ENCODE data around the gene CROCC.

CROCC gene

GRCh38 chr1:16996845-16997244 is 75.1 kb downstream of the CROCC start:
- H3K27ac ChIP-seq (replicated peaks) = no peak overlapping the region
- H3K27me3 ChIP-seq (ENCODE audit: insufficient read depth, poor library complexity, severe bottlenecking) = no peaks in the 10 kb centered on the region
- TF ChIP-seq SPI1 (IDR thresholded peaks at IDR 0.05; ENCODE audit: borderline replicate concordance, low read depth) (no peak), GABPA (IDR thresholded peaks at IDR 0.05; ENCODE audit: low read depth) (no peak), CTCF (IDR thresholded peaks at IDR 0.05; ENCODE audit: insufficient read depth, low read length) (no peak), POLR2AphosphoS5 (IDR thresholded peaks at IDR 0.05; ENCODE audit: low read depth) (no peak)
- TF ChIP-seq, protein P1, sequence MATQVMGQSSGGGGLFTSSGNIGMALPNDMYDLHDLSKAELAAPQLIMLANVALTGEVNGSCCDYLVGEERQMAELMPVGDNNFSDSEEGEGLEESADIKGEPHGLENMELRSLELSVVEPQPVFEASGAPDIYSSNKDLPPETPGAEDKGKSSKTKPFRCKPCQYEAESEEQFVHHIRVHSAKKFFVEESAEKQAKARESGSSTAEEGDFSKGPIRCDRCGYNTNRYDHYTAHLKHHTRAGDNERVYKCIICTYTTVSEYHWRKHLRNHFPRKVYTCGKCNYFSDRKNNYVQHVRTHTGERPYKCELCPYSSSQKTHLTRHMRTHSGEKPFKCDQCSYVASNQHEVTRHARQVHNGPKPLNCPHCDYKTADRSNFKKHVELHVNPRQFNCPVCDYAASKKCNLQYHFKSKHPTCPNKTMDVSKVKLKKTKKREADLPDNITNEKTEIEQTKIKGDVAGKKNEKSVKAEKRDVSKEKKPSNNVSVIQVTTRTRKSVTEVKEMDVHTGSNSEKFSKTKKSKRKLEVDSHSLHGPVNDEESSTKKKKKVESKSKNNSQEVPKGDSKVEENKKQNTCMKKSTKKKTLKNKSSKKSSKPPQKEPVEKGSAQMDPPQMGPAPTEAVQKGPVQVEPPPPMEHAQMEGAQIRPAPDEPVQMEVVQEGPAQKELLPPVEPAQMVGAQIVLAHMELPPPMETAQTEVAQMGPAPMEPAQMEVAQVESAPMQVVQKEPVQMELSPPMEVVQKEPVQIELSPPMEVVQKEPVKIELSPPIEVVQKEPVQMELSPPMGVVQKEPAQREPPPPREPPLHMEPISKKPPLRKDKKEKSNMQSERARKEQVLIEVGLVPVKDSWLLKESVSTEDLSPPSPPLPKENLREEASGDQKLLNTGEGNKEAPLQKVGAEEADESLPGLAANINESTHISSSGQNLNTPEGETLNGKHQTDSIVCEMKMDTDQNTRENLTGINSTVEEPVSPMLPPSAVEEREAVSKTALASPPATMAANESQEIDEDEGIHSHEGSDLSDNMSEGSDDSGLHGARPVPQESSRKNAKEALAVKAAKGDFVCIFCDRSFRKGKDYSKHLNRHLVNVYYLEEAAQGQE (IDR thresholded peaks at IDR 0.05; ENCODE audit: insufficient replicate concordance, low read depth) = no peak
- no peak for DNase-seq (ENCODE audit: low read depth in 1 of 2, low spot score in 1 of 2)
- H3K4me3 ChIP-seq (replicated peaks; ENCODE audit: insufficient read depth, low read length) = no peak overlapping the region

DNA sequence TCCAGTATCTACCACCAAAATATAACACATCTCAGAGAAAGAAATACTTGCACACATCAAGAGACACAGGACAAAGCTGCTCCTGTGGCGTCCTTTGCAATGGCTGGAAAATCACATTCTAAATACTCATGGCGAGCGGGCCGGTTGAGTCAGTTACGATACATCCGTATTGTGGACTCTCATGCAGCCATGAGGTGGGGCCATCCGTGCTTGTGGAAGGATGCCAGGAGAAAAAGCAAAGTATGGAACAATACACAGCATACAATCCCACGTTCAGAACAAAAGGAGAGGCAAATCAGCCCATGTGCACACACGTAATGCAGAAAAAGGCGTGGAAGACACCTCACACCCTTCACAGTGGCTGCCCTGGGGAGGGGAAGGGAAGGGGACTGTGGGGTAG is 76.9 kb downstream of the CROCC start:
- H3K27me3 ChIP-seq (ENCODE audit: insufficient read depth, poor library complexity, severe bottlenecking) = no peaks in the 10 kb centered on the region
- no peak for DNase-seq (ENCODE audit: low read depth in 1 of 2, low spot score in 1 of 2)
- H3K27ac ChIP-seq (replicated peaks) = no peak overlapping the region
- no peak overlapping the region for H3K4me3 ChIP-seq (replicated peaks; ENCODE audit: insufficient read depth, low read length)
- TF ChIP-seq, protein P1 (IDR thresholded peaks at IDR 0.05; ENCODE audit: insufficient replicate concordance, low read depth) = no peak
- TF ChIP-seq SPI1 (IDR thresholded peaks at IDR 0.05; ENCODE audit: borderline replicate concordance, low read depth) (no peak), CTCF (IDR thresholded peaks at IDR 0.05; ENCODE audit: insufficient read depth, low read length) (no peak), POLR2AphosphoS5 (IDR thresholded peaks at IDR 0.05; ENCODE audit: low read depth) (no peak), GABPA (IDR thresholded peaks at IDR 0.05; ENCODE audit: low read depth) (no peak)

GRCh38 chr1:16999863-17000262 is 78.1 kb downstream of the CROCC start:
- Histone ChIP-seq H3K4me3 (replicated peaks; ENCODE audit: insufficient read depth, low read length) (no peak overlapping the region), H3K27me3 (ENCODE audit: insufficient read depth, poor library complexity, severe bottlenecking) (no peaks in the 10 kb centered on the region), H3K27ac (replicated peaks) (no peak overlapping the region)
- TF ChIP-seq, protein P1 (IDR thresholded peaks at IDR 0.05; ENCODE audit: insufficient replicate concordance, low read depth) = no peak
- TF ChIP-seq CTCF (IDR thresholded peaks at IDR 0.05; ENCODE audit: insufficient read depth, low read length) (no peak), SPI1 (IDR thresholded peaks at IDR 0.05; ENCODE audit: borderline replicate concordance, low read depth) (no peak)
- DNase-seq (ENCODE audit: low read depth in 1 of 2, low spot score in 1 of 2) = no peak
